GM20431 (cell line): ENCODE results near the gene SRRM1.
"Not testable (repeated sequence)": the region's sequence is repeated elsewhere in the genome, so short reads cannot be mapped to it uniquely, and the experiment has no call there.

ENCODE experiments used
- in situ Hi-C: fragments of 300-500 bp; cut with MseI, MboI; formaldehyde crosslinking; loops from one replicate; pipeline ENCODE4 v1.15.0; 2020; ENCODE audit warnings: low sequenced_read_pairs; ENCODE audit not compliant: unreplicated experiment

Gene SRRM1

GRCh38 chr1:24688621-24689195 is 45.6 kb downstream of the SRRM1 start:
- in situ Hi-C loops = loop anchor here (25.0 kb wide), 1 partner anchor 524 kb away; no protein-coding TSS in a partner anchor

- in situ Hi-C loops = loop anchor here (10.0 to 25.0 kb wide), 2 partner anchors 134 to 521 kb away; no protein-coding TSS in a partner anchor
These were observed 47.9 kb downstream of the SRRM1 start for GRCh38 chr1:24691051-24691450.

GRCh38 chr1:24692351-24692980 is 49.4 kb downstream of the SRRM1 start:
- in situ Hi-C loops = loop anchor here (10.0 to 25.0 kb wide), 2 partner anchors 132 to 520 kb away; no protein-coding TSS in a partner anchor

- in situ Hi-C loops = loop anchor here (10.0 to 25.0 kb wide), 2 partner anchors 131 to 518 kb away; no protein-coding TSS in a partner anchor
These were observed 50.8 kb downstream of the SRRM1 start for GRCh38 chr1:24693827-24694379.

- in situ Hi-C loops = loop anchor here (10.0 to 25.0 kb wide), 2 partner anchors 130 to 518 kb away; no protein-coding TSS in a partner anchor
These were observed 51.3 kb downstream of the SRRM1 start for GRCh38 chr1:24694380-24694843.

- in situ Hi-C loops = loop anchor here (10.0 to 25.0 kb wide), 2 partner anchors 129 to 517 kb away; no protein-coding TSS in a partner anchor
These were observed 52.3 kb downstream of the SRRM1 start for GRCh38 chr1:24695202-24695974.

- in situ Hi-C loops = loop anchor here (10.0 to 25.0 kb wide), 2 partner anchors 129 to 516 kb away; no protein-coding TSS in a partner anchor
These were observed 53.1 kb downstream of the SRRM1 start for GRCh38 chr1:24696041-24696755.

- in situ Hi-C loops = loop anchor here (10.0 to 25.0 kb wide), 2 partner anchors 128 to 515 kb away; no protein-coding TSS in a partner anchor
These were observed 53.7 kb downstream of the SRRM1 start for GRCh38 chr1:24696756-24697330.

- in situ Hi-C loops = loop anchor here (10.0 to 25.0 kb wide), 2 partner anchors 127 to 515 kb away; no protein-coding TSS in a partner anchor
These were observed 54.4 kb downstream of the SRRM1 start for GRCh38 chr1:24697453-24698001.

- in situ Hi-C loops = loop anchor here (10.0 to 25.0 kb wide), 2 partner anchors 126 to 514 kb away; no protein-coding TSS in a partner anchor
These were observed 55.2 kb downstream of the SRRM1 start for GRCh38 chr1:24698326-24698725.

GRCh38 chr1:24699628-24700027 is 56.5 kb downstream of the SRRM1 start:
- in situ Hi-C loops = loop anchor here (10.0 to 25.0 kb wide), 2 partner anchors 125 to 513 kb away; no protein-coding TSS in a partner anchor

GRCh38 chr1:24702511-24703293 is 59.6 kb downstream of the SRRM1 start:
- in situ Hi-C loops = no loop called here

GRCh38 chr1:24704411-24705259 is 61.5 kb downstream of the SRRM1 start:
- in situ Hi-C loops = no loop called here

- in situ Hi-C loops = no loop called here
These were observed 62.4 kb downstream of the SRRM1 start for GRCh38 chr1:24705260-24706073.

- in situ Hi-C loops = not testable (repeated sequence)
These were observed 62.9 kb downstream of the SRRM1 start for GRCh38 chr1:24706074-24706389.

- in situ Hi-C loops = no loop called here
These were observed 64.6 kb downstream of the SRRM1 start for GRCh38 chr1:24707687-24708086.
